ENCODE measurements around the gene C1GALT1C1L. TPM values are rescaled to one million over a fixed set of nuclear protein-coding genes. Genes with fewer than 3 reads are reported as not detected.
A peak's percentile ranks its signal among the peaks of the same experiment; 100 is the strongest.

Gene C1GALT1C1L
- total and polyA plus RNA-seq, 4 donors: 0.39 to 1.4 (median 0.50) TPM

- H3K9me3 ChIP-seq (ENCODE audit: control insufficient read depth in 4 of 4, insufficient read depth in 3 of 4, low read length in 3 of 4): no peaks in the 10 kb centered on the region
- 65 to 86% methylated on average over 3 of the region's 3 CpGs for WGBS, 2 donors
- H3K36me3 ChIP-seq (ENCODE audit: control insufficient read depth in 4 of 4, insufficient read depth in 4 of 4, low read length in 4 of 4): peaks cover 0 to 26% (median 8%) of the 10 kb centered on the region in 4 donors
- peak overlapping the region in 1 of 2 donors; percentile 42 for H3K9ac ChIP-seq (ENCODE audit: insufficient read depth in 1 of 2, low read length in 2 of 2)
- TF ChIP-seq, protein P1, sequence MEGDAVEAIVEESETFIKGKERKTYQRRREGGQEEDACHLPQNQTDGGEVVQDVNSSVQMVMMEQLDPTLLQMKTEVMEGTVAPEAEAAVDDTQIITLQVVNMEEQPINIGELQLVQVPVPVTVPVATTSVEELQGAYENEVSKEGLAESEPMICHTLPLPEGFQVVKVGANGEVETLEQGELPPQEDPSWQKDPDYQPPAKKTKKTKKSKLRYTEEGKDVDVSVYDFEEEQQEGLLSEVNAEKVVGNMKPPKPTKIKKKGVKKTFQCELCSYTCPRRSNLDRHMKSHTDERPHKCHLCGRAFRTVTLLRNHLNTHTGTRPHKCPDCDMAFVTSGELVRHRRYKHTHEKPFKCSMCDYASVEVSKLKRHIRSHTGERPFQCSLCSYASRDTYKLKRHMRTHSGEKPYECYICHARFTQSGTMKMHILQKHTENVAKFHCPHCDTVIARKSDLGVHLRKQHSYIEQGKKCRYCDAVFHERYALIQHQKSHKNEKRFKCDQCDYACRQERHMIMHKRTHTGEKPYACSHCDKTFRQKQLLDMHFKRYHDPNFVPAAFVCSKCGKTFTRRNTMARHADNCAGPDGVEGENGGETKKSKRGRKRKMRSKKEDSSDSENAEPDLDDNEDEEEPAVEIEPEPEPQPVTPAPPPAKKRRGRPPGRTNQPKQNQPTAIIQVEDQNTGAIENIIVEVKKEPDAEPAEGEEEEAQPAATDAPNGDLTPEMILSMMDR (IDR thresholded peaks at IDR 0.05; ENCODE audit: control extremely low read depth, extremely low read depth): no peak
- ATAC-seq (ENCODE audit: insufficient read depth, low FRiP score) (no peak), DNase-seq (peak in 2 of 3 donors; percentile 76 to 77)
- no peaks in the 10 kb centered on the region for H3K27me3 ChIP-seq (ENCODE audit: control insufficient read depth in 3 of 3, insufficient read depth in 3 of 3, low read length in 2 of 3)
- H3K4me3 ChIP-seq: no peak overlapping the region
- no peak overlapping the region for H3K27ac ChIP-seq (ENCODE audit: low read depth in 1 of 2, low read length in 1 of 2)
- H3K4me1 ChIP-seq (ENCODE audit: control insufficient read depth in 5 of 5, insufficient read depth in 5 of 5, low read length in 5 of 5): peaks cover 0 to 33% (median 7%) of the 10 kb centered on the region in 5 donors
Observed at GRCh38 chr2:43648994-43649701, 27.1 kb downstream of the C1GALT1C1L start.

GRCh38 chr2:43643680-43644079, 32.5 kb downstream of the C1GALT1C1L start:
- Histone ChIP-seq H3K4me1 (ENCODE audit: control insufficient read depth in 5 of 5, insufficient read depth in 5 of 5, low read length in 5 of 5) (peaks cover 0 to 44% (median 0%) of the 10 kb centered on the region in 5 donors), H3K9ac (ENCODE audit: insufficient read depth in 1 of 2, low read length in 2 of 2) (peak overlapping the region in 1 of 2 donors; percentile 11), H3K9me3 (ENCODE audit: control insufficient read depth in 4 of 4, insufficient read depth in 3 of 4, low read length in 3 of 4) (peaks cover 0 to 5% (median 0%) of the 10 kb centered on the region in 4 donors), H3K36me3 (ENCODE audit: control insufficient read depth in 4 of 4, insufficient read depth in 4 of 4, low read length in 4 of 4) (peaks cover 0 to 27% (median 12%) of the 10 kb centered on the region in 4 donors), H3K27ac (ENCODE audit: low read depth in 1 of 2, low read length in 1 of 2) (no peak overlapping the region), H3K4me3 (no peak overlapping the region), H3K27me3 (ENCODE audit: control insufficient read depth in 3 of 3, insufficient read depth in 3 of 3, low read length in 2 of 3) (no peaks in the 10 kb centered on the region)
- ATAC-seq (ENCODE audit: insufficient read depth, low FRiP score) (no peak), DNase-seq (peak in 2 of 3 donors; percentile 84 to 89)
- 91% methylated on average over 1 of the region's 1 CpG for WGBS, 2 donors
- TF ChIP-seq, protein P1 (IDR thresholded peaks at IDR 0.05; ENCODE audit: control extremely low read depth, extremely low read depth): no peak

DNA sequence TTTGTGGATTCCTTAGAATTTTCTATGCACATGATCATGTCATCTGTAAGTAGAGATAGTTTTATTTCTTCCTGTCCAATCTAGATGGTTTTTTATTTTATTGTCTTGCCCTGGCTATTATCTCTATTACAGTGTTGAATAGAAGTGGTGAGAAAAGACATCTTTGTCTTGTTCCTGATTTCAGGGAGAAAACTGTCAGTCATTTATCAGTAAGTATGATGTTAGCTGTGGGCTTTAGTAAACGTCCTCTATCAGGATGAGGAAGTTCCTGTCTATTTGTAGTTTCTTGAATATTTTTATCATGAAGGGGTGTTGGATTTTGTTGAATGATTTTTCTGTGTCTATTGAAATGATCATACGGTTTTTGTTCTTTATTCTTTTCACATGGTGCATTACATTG, 33.9 kb downstream of the C1GALT1C1L start:
- ATAC-seq (ENCODE audit: insufficient read depth, low FRiP score): no peak
- H3K9ac ChIP-seq (ENCODE audit: insufficient read depth in 1 of 2, low read length in 2 of 2): peak overlapping the region in 1 of 2 donors; percentile 63
- peaks cover 0 to 42% (median 0%) of the 10 kb centered on the region in 5 donors for H3K4me1 ChIP-seq (ENCODE audit: control insufficient read depth in 5 of 5, insufficient read depth in 5 of 5, low read length in 5 of 5)
- 39 to 43% methylated on average over 2 of the region's 2 CpGs for WGBS, 2 donors
- H3K9me3 ChIP-seq (ENCODE audit: control insufficient read depth in 4 of 4, insufficient read depth in 3 of 4, low read length in 3 of 4): peaks cover 0 to 5% (median 0%) of the 10 kb centered on the region in 4 donors
- peaks cover 0 to 25% (median 11%) of the 10 kb centered on the region in 4 donors for H3K36me3 ChIP-seq (ENCODE audit: control insufficient read depth in 4 of 4, insufficient read depth in 4 of 4, low read length in 4 of 4)
- TF ChIP-seq, protein P1 (IDR thresholded peaks at IDR 0.05; ENCODE audit: control extremely low read depth, extremely low read depth): no peak
- H3K4me3 ChIP-seq: no peak overlapping the region
- H3K27ac ChIP-seq (ENCODE audit: low read depth in 1 of 2, low read length in 1 of 2): no peak overlapping the region
- H3K27me3 ChIP-seq (ENCODE audit: control insufficient read depth in 3 of 3, insufficient read depth in 3 of 3, low read length in 2 of 3): peaks cover 0 to 4% (median 0%) of the 10 kb centered on the region in 3 donors
- no peak for DNase-seq

All from lung (tissue), 12 donors.